ENCODE results near the gene DYNC1I1.

Gene DYNC1I1

GRCh38 chr7:95976369-95977060, 204.2 kb downstream of the DYNC1I1 start:
- no peak overlapping the region for H3K9ac ChIP-seq (ENCODE audit: low read depth, low read length)
- H3K4me3 ChIP-seq (ENCODE audit: low read length), result no peak overlapping the region
- H3K27ac ChIP-seq (ENCODE audit: low read length), result no peak overlapping the region
- H3K4me1 ChIP-seq (ENCODE audit: insufficient read depth, low read length), result no peaks in the 10 kb centered on the region
- H3K9me3 ChIP-seq (ENCODE audit: insufficient read depth, low read depth, low read length), result no peaks in the 10 kb centered on the region
- no peaks in the 10 kb centered on the region for H3K36me3 ChIP-seq (ENCODE audit: insufficient read depth, low read depth, low read length)
- no peaks in the 10 kb centered on the region for H3K27me3 ChIP-seq (ENCODE audit: insufficient read depth, low read length)

GRCh38 chr7:95977994-95978393, 205.6 kb downstream of the DYNC1I1 start:
- H3K4me3 ChIP-seq (ENCODE audit: low read length), result no peak overlapping the region
- no peak overlapping the region for H3K27ac ChIP-seq (ENCODE audit: low read length)
- H3K9ac ChIP-seq (ENCODE audit: low read depth, low read length), result no peak overlapping the region
- no peaks in the 10 kb centered on the region for H3K27me3 ChIP-seq (ENCODE audit: insufficient read depth, low read length)
- H3K36me3 ChIP-seq (ENCODE audit: insufficient read depth, low read depth, low read length), result no peaks in the 10 kb centered on the region
- no peaks in the 10 kb centered on the region for H3K4me1 ChIP-seq (ENCODE audit: insufficient read depth, low read length)
- no peaks in the 10 kb centered on the region for H3K9me3 ChIP-seq (ENCODE audit: insufficient read depth, low read depth, low read length)

- Histone ChIP-seq H3K4me3 (ENCODE audit: low read length) (no peak overlapping the region), H3K4me1 (ENCODE audit: insufficient read depth, low read length) (no peaks in the 10 kb centered on the region), H3K27ac (ENCODE audit: low read length) (no peak overlapping the region), H3K9ac (ENCODE audit: low read depth, low read length) (no peak overlapping the region), H3K36me3 (ENCODE audit: insufficient read depth, low read depth, low read length) (no peaks in the 10 kb centered on the region), H3K9me3 (ENCODE audit: insufficient read depth, low read depth, low read length) (no peaks in the 10 kb centered on the region), H3K27me3 (ENCODE audit: insufficient read depth, low read length) (no peaks in the 10 kb centered on the region)
These were observed 207.8 kb downstream of the DYNC1I1 start for GRCh38 chr7:95980167-95980566.

- no peaks in the 10 kb centered on the region for H3K4me1 ChIP-seq (ENCODE audit: insufficient read depth, low read length)
- H3K27me3 ChIP-seq (ENCODE audit: insufficient read depth, low read length), result no peaks in the 10 kb centered on the region
- H3K36me3 ChIP-seq (ENCODE audit: insufficient read depth, low read depth, low read length), result no peaks in the 10 kb centered on the region
- no peak overlapping the region for H3K27ac ChIP-seq (ENCODE audit: low read length)
- no peaks in the 10 kb centered on the region for H3K9me3 ChIP-seq (ENCODE audit: insufficient read depth, low read depth, low read length)
- no peak overlapping the region for H3K4me3 ChIP-seq (ENCODE audit: low read length)
- no peak overlapping the region for H3K9ac ChIP-seq (ENCODE audit: low read depth, low read length)
These were observed 208.4 kb downstream of the DYNC1I1 start for GRCh38 chr7:95980706-95981105.

GRCh38 chr7:95986178-95986764, 213.9 kb downstream of the DYNC1I1 start:
- Histone ChIP-seq H3K36me3 (ENCODE audit: insufficient read depth, low read depth, low read length) (no peaks in the 10 kb centered on the region), H3K27me3 (ENCODE audit: insufficient read depth, low read length) (no peaks in the 10 kb centered on the region), H3K4me1 (ENCODE audit: insufficient read depth, low read length) (no peaks in the 10 kb centered on the region), H3K27ac (ENCODE audit: low read length) (no peak overlapping the region), H3K9me3 (ENCODE audit: insufficient read depth, low read depth, low read length) (no peaks in the 10 kb centered on the region), H3K9ac (ENCODE audit: low read depth, low read length) (no peak overlapping the region), H3K4me3 (ENCODE audit: low read length) (no peak overlapping the region)

GRCh38 chr7:95989301-95989700, 216.9 kb downstream of the DYNC1I1 start:
- Histone ChIP-seq H3K9ac (ENCODE audit: low read depth, low read length) (no peak overlapping the region), H3K9me3 (ENCODE audit: insufficient read depth, low read depth, low read length) (no peaks in the 10 kb centered on the region), H3K4me3 (ENCODE audit: low read length) (no peak overlapping the region), H3K27me3 (ENCODE audit: insufficient read depth, low read length) (no peaks in the 10 kb centered on the region), H3K4me1 (ENCODE audit: insufficient read depth, low read length) (no peaks in the 10 kb centered on the region), H3K36me3 (ENCODE audit: insufficient read depth, low read depth, low read length) (no peaks in the 10 kb centered on the region), H3K27ac (ENCODE audit: low read length) (no peak overlapping the region)

- no peak overlapping the region for H3K4me3 ChIP-seq (ENCODE audit: low read length)
- H3K9ac ChIP-seq (ENCODE audit: low read depth, low read length), result no peak overlapping the region
- H3K36me3 ChIP-seq (ENCODE audit: insufficient read depth, low read depth, low read length), result no peaks in the 10 kb centered on the region
- H3K27me3 ChIP-seq (ENCODE audit: insufficient read depth, low read length), result no peaks in the 10 kb centered on the region
- H3K27ac ChIP-seq (ENCODE audit: low read length), result no peak overlapping the region
- no peaks in the 10 kb centered on the region for H3K9me3 ChIP-seq (ENCODE audit: insufficient read depth, low read depth, low read length)
- H3K4me1 ChIP-seq (ENCODE audit: insufficient read depth, low read length), result no peaks in the 10 kb centered on the region
These were observed 221.0 kb downstream of the DYNC1I1 start for GRCh38 chr7:95993380-95993779.

GRCh38 chr7:95996174-95996573, 223.8 kb downstream of the DYNC1I1 start:
- Histone ChIP-seq H3K9me3 (ENCODE audit: insufficient read depth, low read depth, low read length) (no peaks in the 10 kb centered on the region), H3K27me3 (ENCODE audit: insufficient read depth, low read length) (no peaks in the 10 kb centered on the region), H3K4me1 (ENCODE audit: insufficient read depth, low read length) (no peaks in the 10 kb centered on the region), H3K36me3 (ENCODE audit: insufficient read depth, low read depth, low read length) (no peaks in the 10 kb centered on the region), H3K27ac (ENCODE audit: low read length) (no peak overlapping the region), H3K9ac (ENCODE audit: low read depth, low read length) (no peak overlapping the region), H3K4me3 (ENCODE audit: low read length) (no peak overlapping the region)

GRCh38 chr7:95996886-95997285, 224.5 kb downstream of the DYNC1I1 start:
- Histone ChIP-seq H3K9me3 (ENCODE audit: insufficient read depth, low read depth, low read length) (no peaks in the 10 kb centered on the region), H3K27ac (ENCODE audit: low read length) (no peak overlapping the region), H3K36me3 (ENCODE audit: insufficient read depth, low read depth, low read length) (no peaks in the 10 kb centered on the region), H3K9ac (ENCODE audit: low read depth, low read length) (no peak overlapping the region), H3K4me3 (ENCODE audit: low read length) (no peak overlapping the region), H3K4me1 (ENCODE audit: insufficient read depth, low read length) (no peaks in the 10 kb centered on the region), H3K27me3 (ENCODE audit: insufficient read depth, low read length) (no peaks in the 10 kb centered on the region)

GRCh38 chr7:95997632-95998031, 225.3 kb downstream of the DYNC1I1 start:
- no peaks in the 10 kb centered on the region for H3K36me3 ChIP-seq (ENCODE audit: insufficient read depth, low read depth, low read length)
- H3K4me1 ChIP-seq (ENCODE audit: insufficient read depth, low read length), result no peaks in the 10 kb centered on the region
- no peaks in the 10 kb centered on the region for H3K27me3 ChIP-seq (ENCODE audit: insufficient read depth, low read length)
- H3K9ac ChIP-seq (ENCODE audit: low read depth, low read length), result no peak overlapping the region
- H3K4me3 ChIP-seq (ENCODE audit: low read length), result no peak overlapping the region
- H3K27ac ChIP-seq (ENCODE audit: low read length), result no peak overlapping the region
- no peaks in the 10 kb centered on the region for H3K9me3 ChIP-seq (ENCODE audit: insufficient read depth, low read depth, low read length)

GRCh38 chr7:95999481-95999880, 227.1 kb downstream of the DYNC1I1 start:
- no peaks in the 10 kb centered on the region for H3K4me1 ChIP-seq (ENCODE audit: insufficient read depth, low read length)
- no peaks in the 10 kb centered on the region for H3K27me3 ChIP-seq (ENCODE audit: insufficient read depth, low read length)
- no peak overlapping the region for H3K4me3 ChIP-seq (ENCODE audit: low read length)
- H3K27ac ChIP-seq (ENCODE audit: low read length), result no peak overlapping the region
- no peaks in the 10 kb centered on the region for H3K36me3 ChIP-seq (ENCODE audit: insufficient read depth, low read depth, low read length)
- H3K9ac ChIP-seq (ENCODE audit: low read depth, low read length), result no peak overlapping the region
- H3K9me3 ChIP-seq (ENCODE audit: insufficient read depth, low read depth, low read length), result no peaks in the 10 kb centered on the region

- H3K4me1 ChIP-seq (ENCODE audit: insufficient read depth, low read length), result no peaks in the 10 kb centered on the region
- no peak overlapping the region for H3K9ac ChIP-seq (ENCODE audit: low read depth, low read length)
- H3K27ac ChIP-seq (ENCODE audit: low read length), result no peak overlapping the region
- no peaks in the 10 kb centered on the region for H3K9me3 ChIP-seq (ENCODE audit: insufficient read depth, low read depth, low read length)
- no peaks in the 10 kb centered on the region for H3K27me3 ChIP-seq (ENCODE audit: insufficient read depth, low read length)
- H3K36me3 ChIP-seq (ENCODE audit: insufficient read depth, low read depth, low read length), result no peaks in the 10 kb centered on the region
- H3K4me3 ChIP-seq (ENCODE audit: low read length), result no peak overlapping the region
These were observed 232.2 kb downstream of the DYNC1I1 start for GRCh38 chr7:96004578-96004977.
